ENCODE results near the gene EGR1.

The EGR1 gene

DNA sequence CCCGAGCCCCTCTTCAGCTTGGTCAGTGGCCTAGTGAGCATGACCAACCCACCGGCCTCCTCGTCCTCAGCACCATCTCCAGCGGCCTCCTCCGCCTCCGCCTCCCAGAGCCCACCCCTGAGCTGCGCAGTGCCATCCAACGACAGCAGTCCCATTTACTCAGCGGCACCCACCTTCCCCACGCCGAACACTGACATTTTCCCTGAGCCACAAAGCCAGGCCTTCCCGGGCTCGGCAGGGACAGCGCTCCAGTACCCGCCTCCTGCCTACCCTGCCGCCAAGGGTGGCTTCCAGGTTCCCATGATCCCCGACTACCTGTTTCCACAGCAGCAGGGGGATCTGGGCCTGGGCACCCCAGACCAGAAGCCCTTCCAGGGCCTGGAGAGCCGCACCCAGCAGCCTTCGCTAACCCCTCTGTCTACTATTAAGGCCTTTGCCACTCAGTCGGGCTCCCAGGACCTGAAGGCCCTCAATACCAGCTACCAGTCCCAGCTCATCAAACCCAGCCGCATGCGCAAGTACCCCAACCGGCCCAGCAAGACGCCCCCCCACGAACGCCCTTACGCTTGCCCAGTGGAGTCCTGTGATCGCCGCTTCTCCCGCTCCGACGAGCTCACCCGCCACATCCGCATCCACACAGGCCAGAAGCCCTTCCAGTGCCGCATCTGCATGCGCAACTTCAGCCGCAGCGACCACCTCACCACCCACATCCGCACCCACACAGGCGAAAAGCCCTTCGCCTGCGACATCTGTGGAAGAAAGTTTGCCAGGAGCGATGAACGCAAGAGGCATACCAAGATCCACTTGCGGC is 1.8 kb downstream of the EGR1 start:
- DNase-seq (ENCODE audit: low read depth) = peak; percentile 20
- TF ChIP-seq, protein P1, sequence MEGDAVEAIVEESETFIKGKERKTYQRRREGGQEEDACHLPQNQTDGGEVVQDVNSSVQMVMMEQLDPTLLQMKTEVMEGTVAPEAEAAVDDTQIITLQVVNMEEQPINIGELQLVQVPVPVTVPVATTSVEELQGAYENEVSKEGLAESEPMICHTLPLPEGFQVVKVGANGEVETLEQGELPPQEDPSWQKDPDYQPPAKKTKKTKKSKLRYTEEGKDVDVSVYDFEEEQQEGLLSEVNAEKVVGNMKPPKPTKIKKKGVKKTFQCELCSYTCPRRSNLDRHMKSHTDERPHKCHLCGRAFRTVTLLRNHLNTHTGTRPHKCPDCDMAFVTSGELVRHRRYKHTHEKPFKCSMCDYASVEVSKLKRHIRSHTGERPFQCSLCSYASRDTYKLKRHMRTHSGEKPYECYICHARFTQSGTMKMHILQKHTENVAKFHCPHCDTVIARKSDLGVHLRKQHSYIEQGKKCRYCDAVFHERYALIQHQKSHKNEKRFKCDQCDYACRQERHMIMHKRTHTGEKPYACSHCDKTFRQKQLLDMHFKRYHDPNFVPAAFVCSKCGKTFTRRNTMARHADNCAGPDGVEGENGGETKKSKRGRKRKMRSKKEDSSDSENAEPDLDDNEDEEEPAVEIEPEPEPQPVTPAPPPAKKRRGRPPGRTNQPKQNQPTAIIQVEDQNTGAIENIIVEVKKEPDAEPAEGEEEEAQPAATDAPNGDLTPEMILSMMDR (conservative IDR thresholded peaks at IDR 0.05; ENCODE audit: low read depth, low read length) = no peak
- H3K4me3 ChIP-seq (ENCODE audit: low read depth, low read length) = peak overlapping the region; percentile 83

DNA sequence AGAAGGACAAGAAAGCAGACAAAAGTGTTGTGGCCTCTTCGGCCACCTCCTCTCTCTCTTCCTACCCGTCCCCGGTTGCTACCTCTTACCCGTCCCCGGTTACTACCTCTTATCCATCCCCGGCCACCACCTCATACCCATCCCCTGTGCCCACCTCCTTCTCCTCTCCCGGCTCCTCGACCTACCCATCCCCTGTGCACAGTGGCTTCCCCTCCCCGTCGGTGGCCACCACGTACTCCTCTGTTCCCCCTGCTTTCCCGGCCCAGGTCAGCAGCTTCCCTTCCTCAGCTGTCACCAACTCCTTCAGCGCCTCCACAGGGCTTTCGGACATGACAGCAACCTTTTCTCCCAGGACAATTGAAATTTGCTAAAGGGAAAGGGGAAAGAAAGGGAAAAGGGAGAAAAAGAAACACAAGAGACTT is 2.4 kb downstream of the EGR1 start:
- H3K4me3 ChIP-seq (ENCODE audit: low read depth, low read length) = peak overlapping the region; percentile 83
- TF ChIP-seq, protein P1 (conservative IDR thresholded peaks at IDR 0.05; ENCODE audit: low read depth, low read length) = no peak
- DNase-seq (ENCODE audit: low read depth) = peak; percentile 5

DNA sequence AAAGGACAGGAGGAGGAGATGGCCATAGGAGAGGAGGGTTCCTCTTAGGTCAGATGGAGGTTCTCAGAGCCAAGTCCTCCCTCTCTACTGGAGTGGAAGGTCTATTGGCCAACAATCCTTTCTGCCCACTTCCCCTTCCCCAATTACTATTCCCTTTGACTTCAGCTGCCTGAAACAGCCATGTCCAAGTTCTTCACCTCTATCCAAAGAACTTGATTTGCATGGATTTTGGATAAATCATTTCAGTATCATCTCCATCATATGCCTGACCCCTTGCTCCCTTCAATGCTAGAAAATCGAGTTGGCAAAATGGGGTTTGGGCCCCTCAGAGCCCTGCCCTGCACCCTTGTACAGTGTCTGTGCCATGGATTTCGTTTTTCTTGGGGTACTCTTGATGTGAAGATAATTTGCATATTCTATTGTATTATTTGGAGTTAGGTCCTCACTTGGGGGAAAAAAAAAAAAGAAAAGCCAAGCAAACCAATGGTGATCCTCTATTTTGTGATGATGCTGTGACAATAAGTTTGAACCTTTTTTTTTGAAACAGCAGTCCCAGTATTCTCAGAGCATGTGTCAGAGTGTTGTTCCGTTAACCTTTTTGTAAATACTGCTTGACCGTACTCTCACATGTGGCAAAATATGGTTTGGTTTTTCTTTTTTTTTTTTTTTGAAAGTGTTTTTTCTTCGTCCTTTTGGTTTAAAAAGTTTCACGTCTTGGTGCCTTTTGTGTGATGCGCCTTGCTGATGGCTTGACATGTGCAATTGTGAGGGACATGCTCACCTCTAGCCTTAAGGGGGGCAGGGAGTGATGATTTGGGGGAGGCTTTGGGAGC is 3.1 kb downstream of the EGR1 start:
- TF ChIP-seq, protein P1 (conservative IDR thresholded peaks at IDR 0.05; ENCODE audit: low read depth, low read length) = no peak
- peak; percentile 27 for DNase-seq (ENCODE audit: low read depth)
- H3K4me3 ChIP-seq (ENCODE audit: low read depth, low read length) = peak overlapping the region; percentile 83

DNA sequence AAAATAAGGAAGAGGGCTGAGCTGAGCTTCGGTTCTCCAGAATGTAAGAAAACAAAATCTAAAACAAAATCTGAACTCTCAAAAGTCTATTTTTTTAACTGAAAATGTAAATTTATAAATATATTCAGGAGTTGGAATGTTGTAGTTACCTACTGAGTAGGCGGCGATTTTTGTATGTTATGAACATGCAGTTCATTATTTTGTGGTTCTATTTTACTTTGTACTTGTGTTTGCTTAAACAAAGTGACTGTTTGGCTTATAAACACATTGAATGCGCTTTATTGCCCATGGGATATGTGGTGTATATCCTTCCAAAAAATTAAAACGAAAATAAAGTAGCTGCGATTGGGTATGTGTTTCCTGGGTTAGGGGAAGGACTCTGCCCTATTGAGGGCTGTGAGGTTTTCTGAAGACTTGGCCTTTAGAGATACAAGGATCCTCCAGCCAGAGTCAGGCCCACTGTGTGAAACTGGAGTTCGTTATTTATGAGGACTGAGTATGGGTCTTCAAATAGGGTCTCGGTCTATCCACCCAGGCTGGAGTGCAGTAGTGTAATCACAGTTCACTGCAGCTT is 3.8 kb downstream of the EGR1 start:
- no peak overlapping the region for H3K4me3 ChIP-seq (ENCODE audit: low read depth, low read length)
- DNase-seq (ENCODE audit: low read depth) = no peak
- TF ChIP-seq, protein P1 (conservative IDR thresholded peaks at IDR 0.05; ENCODE audit: low read depth, low read length) = no peak

DNA sequence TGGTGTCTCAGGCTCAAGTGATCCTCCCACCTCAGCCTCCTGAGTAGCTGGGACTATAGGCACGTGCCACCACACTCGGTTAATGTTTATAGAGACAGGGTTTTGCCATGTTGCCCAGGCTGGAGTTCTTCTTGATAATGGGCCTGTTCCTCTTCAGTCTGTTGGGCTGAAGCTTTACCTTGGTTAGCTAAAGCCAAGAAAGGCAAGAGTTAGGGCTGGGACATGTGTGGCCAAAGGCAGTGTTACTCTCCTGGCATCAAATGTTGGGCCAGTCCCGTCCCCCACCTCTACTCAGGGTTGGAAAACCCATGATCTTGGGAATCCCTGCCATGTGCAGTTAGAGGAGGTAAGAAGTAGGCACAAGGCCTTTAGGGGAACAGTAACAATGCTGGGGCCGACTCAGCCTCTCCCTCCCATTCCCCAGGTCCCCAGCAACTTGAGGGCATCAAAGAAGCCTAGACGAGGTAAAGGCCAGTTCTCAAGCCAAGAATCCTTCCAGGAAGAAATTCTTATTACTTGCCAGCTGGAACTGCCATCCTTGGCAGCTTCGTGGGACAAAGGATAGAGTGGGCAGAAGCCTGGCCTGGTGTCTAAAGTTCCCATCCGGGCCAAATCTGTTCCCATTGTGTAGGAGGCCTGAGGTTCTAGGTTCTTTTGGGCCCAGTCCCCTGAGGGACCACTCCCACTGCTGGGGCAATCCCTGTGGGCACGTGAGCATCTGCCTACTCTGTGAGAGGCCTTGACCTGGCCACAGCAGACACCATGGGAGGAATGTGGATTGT is 4.5 kb downstream of the EGR1 start:
- no peak overlapping the region for H3K4me3 ChIP-seq (ENCODE audit: low read depth, low read length)
- peak; percentile 77 for DNase-seq (ENCODE audit: low read depth)
- TF ChIP-seq, protein P1 (conservative IDR thresholded peaks at IDR 0.05; ENCODE audit: low read depth, low read length) = no peak

DNA sequence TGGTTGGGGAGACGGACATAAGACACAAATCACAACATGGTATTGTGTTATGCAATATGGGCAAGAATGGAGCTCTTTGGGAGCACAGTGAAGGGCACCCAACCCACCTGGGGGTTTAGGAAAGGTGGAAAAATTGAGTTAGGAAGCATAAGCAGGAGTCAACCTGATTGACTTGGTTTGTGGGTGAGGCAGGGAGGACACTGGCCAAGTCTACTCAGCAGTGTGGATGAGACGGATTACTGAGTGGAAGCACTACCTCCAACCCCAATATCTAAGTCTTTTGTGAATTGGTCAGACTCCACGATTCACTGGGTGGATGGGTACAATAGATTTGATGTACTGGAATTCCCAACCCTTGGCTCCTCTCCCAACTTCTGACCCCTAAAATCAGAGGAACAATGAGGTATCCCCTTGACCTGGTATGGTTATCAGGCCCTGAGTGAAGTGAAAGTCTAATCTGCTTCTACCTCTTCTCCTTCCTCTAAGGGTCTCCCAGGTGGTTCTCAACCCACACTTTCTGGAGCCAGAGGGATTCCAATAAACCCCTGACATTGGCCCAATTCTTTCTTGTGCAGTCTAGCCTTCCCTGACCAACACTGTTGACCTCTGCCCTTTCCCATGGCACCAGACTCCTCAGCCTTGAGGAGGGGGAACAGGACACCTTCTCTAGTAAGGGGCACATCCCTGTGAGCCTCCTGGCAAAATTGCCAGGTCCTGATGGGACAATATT is 5.2 kb downstream of the EGR1 start:
- no peak for DNase-seq (ENCODE audit: low read depth)
- TF ChIP-seq, protein P1 (conservative IDR thresholded peaks at IDR 0.05; ENCODE audit: low read depth, low read length) = no peak
- no peak overlapping the region for H3K4me3 ChIP-seq (ENCODE audit: low read depth, low read length)

Data from choroid plexus epithelial cell (primary cell).